HEK293T (cell line): ENCODE results near the gene MYL6B.

Experiments used
- BHLHE40 ChIP-seq: fragments of 450-650 bp; IDR thresholded peaks from 2 replicates; pipeline ENCODE4 v1.6.1; 2016; ENCODE audit warnings: mild to moderate bottlenecking, moderate library complexity, borderline replicate concordance
- CTBP1 ChIP-seq: fragments of 450-650 bp; IDR thresholded peaks from 2 replicates; pipeline ENCODE4 v1.6.1; 2016; ENCODE audit warnings: borderline replicate concordance
- ELF4 ChIP-seq: fragments of 450-650 bp; IDR thresholded peaks from 2 replicates; pipeline ENCODE4 v1.6.1; 2017; ENCODE audit warnings: antibody characterized with exemption
- FOXK2 ChIP-seq: fragments of 450-650 bp; IDR thresholded peaks from 2 replicates; pipeline ENCODE4 v1.6.1; 2016; ENCODE audit warnings: mild to moderate bottlenecking
- FOXM1 ChIP-seq: fragments of 450-650 bp; IDR thresholded peaks from 2 replicates; pipeline ENCODE4 v1.6.1; 2017; ENCODE audit warnings: mild to moderate bottlenecking, borderline replicate concordance
- L3MBTL2 ChIP-seq: fragments of 450-650 bp; conservative IDR thresholded peaks from 2 replicates; pipeline ENCODE4 v1.6.1; 2016; ENCODE audit warnings: mild to moderate bottlenecking
- TARDBP ChIP-seq: fragments of 450-650 bp; IDR thresholded peaks from 2 replicates; pipeline ENCODE4 v1.6.1; 2016
- TF ChIP-seq, protein P1 (sequence below): fragments of 450-650 bp; IDR thresholded peaks from 2 replicates; pipeline ENCODE4 v1.6.1; 2016

DNA sequence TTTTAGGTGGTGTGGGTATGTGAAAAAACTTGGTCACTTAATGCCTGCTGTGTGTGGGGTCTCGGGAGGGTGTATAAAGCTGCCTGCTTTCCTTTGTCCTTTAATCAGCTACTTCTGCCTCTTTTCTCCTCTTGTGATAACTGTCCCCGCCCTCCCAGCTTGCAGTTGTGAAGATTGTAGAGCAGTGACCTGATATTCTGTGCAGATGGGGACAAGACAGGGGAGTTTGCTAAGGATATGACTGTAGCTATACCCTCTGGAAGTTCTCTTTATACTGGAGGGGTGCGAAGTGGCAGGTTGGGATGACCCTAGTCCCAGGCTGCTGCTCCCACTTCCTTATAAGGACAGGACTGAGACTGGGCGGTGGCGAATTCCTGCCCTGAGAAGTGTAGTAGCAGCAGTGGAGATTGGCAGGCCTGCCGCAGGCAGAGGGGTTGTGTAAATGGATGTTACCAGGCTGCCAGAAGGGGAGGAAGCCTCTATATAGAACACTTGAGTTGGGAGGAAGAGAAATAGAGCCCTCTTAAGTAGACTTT, 6.6 kb downstream of the MYL6B start:
- no peak for TF ChIP-seq ELF4
- TF ChIP-seq L3MBTL2, result no peak
- TF ChIP-seq FOXK2, result no peak
- TF ChIP-seq FOXM1, result no peak
- no peak for TF ChIP-seq TARDBP
- no peak for TF ChIP-seq BHLHE40
- no peak for TF ChIP-seq CTBP1
- TF ChIP-seq, protein P1, sequence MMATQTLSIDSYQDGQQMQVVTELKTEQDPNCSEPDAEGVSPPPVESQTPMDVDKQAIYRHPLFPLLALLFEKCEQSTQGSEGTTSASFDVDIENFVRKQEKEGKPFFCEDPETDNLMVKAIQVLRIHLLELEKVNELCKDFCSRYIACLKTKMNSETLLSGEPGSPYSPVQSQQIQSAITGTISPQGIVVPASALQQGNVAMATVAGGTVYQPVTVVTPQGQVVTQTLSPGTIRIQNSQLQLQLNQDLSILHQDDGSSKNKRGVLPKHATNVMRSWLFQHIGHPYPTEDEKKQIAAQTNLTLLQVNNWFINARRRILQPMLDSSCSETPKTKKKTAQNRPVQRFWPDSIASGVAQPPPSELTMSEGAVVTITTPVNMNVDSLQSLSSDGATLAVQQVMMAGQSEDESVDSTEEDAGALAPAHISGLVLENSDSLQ, result peak; percentile 89
